Measurements from ENCODE around the gene MKRN2.
"Not testable (repeated sequence)": the region's sequence is repeated elsewhere in the genome, so short reads cannot be mapped to it uniquely, and the experiment has no call there.

DNA sequence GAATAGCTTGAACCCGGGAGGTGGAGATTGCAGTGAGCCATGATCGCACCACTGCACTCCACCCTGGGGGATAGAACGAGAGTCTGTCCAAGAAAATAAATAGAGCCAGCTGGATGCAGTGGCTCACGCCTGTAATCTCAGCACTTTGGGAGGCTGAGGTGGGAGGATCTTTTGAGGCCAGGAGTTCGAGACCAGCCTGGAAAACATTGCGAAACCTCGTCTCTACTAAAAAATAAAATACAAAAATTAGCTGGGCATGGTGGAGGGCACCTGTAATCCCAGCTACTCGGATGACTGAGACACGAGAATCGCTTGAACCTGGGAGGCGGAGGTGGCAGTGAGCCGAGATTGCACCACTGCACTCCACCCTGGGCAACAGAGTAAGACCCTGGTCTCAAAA lies 13.4 kb upstream of the MKRN2 start:
- TF ChIP-seq CEBPB (IDR thresholded peaks at IDR 0.05): peak; percentile 35; the same call in 1 of the 2 replicates
- not testable (repeated sequence) for TF ChIP-seq TEAD4 (IDR thresholded peaks at IDR 0.05); TAF1 (IDR thresholded peaks at IDR 0.05; ENCODE audit: low read depth); EP300 (IDR thresholded peaks at IDR 0.05; ENCODE audit: borderline replicate concordance); RAD21 (IDR thresholded peaks at IDR 0.05; ENCODE audit: low read depth); CREB1 (IDR thresholded peaks at IDR 0.05; ENCODE audit: low read depth); EGR1 (IDR thresholded peaks at IDR 0.05); FOXM1 (IDR thresholded peaks at IDR 0.05; ENCODE audit: borderline replicate concordance, low read depth); YY1 (IDR thresholded peaks at IDR 0.05; ENCODE audit: low read depth); NFIC (IDR thresholded peaks at IDR 0.05)
- TF ChIP-seq, protein P1, sequence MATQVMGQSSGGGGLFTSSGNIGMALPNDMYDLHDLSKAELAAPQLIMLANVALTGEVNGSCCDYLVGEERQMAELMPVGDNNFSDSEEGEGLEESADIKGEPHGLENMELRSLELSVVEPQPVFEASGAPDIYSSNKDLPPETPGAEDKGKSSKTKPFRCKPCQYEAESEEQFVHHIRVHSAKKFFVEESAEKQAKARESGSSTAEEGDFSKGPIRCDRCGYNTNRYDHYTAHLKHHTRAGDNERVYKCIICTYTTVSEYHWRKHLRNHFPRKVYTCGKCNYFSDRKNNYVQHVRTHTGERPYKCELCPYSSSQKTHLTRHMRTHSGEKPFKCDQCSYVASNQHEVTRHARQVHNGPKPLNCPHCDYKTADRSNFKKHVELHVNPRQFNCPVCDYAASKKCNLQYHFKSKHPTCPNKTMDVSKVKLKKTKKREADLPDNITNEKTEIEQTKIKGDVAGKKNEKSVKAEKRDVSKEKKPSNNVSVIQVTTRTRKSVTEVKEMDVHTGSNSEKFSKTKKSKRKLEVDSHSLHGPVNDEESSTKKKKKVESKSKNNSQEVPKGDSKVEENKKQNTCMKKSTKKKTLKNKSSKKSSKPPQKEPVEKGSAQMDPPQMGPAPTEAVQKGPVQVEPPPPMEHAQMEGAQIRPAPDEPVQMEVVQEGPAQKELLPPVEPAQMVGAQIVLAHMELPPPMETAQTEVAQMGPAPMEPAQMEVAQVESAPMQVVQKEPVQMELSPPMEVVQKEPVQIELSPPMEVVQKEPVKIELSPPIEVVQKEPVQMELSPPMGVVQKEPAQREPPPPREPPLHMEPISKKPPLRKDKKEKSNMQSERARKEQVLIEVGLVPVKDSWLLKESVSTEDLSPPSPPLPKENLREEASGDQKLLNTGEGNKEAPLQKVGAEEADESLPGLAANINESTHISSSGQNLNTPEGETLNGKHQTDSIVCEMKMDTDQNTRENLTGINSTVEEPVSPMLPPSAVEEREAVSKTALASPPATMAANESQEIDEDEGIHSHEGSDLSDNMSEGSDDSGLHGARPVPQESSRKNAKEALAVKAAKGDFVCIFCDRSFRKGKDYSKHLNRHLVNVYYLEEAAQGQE (IDR thresholded peaks at IDR 0.05; ENCODE audit: low read depth): not testable (repeated sequence)

All from Ishikawa (cell line).